Endothelial cell of umbilical vein (primary cell): ENCODE results near the gene CHD6. TPM values are rescaled to one million over a fixed set of nuclear protein-coding genes. Genes with fewer than 3 reads are reported as not detected.

Experiments
- BruUV-seq: library from RNA; stranded (reverse); fragments of 400-500 nt; replicated peaks from 2 replicates; lab custom pipeline; 2021; lab: Mats Ljungman, UMichigan
- CTCF ChIA-PET: fragments of 300-600, 350-600 bp; sonication (Branson Sonifier 250); formaldehyde crosslinking; loops from one replicate; lab custom pipeline; 2021; ENCODE audit warnings: antibody characterized with exemption, inconsistent platforms; lab: Charles Lee
- POLR2A ChIA-PET: fragments of 300-600, 350-600 bp; sonication (Branson Sonifier 250); formaldehyde crosslinking; loops from one replicate; lab custom pipeline; 2021; ENCODE audit warnings: antibody characterized with exemption, inconsistent platforms; lab: Charles Lee
- DNase-seq: peaks from one replicate; pipeline ENCODE4 v3.0.0-alpha.2; 2011; ENCODE audit warnings: low read depth, low spot score
- FAIRE-seq: peaks from 2 replicates; lab custom pipeline; 2011; peaks lifted over from hg19 to GRCh38; lab: Jason Lieb, UNC
- H2AFZ ChIP-seq: 2 replicates; pipeline ENCODE4 v1.6.0; 2012; ENCODE audit warnings: low read depth, low read length, control low read depth, inconsistent platforms
- H3K27ac ChIP-seq: 2 replicates; pipeline ENCODE4 v1.5.1; 2011; ENCODE audit warnings: low read depth, mild to moderate bottlenecking, control low read depth, low read length, moderate library complexity; ENCODE audit not compliant: insufficient read depth
- H3K27me3 ChIP-seq, 2 experiments: 2 replicates each; pipeline versions ENCODE4 v1.6.0 to v1.6.1; 2011; ENCODE audit warnings: low read length in 2 of 2, mixed read lengths in 1 of 2; ENCODE audit not compliant: control insufficient read depth in 2 of 2, insufficient read depth in 2 of 2
- H3K36me3 ChIP-seq, 2 experiments: 2 replicates in 1 of 2; 3 replicates in 1 of 2; pipeline ENCODE4 v1.5.1; 2011; ENCODE audit warnings: low read length in 2 of 2, mild to moderate bottlenecking in 1 of 2, moderate library complexity in 1 of 2; ENCODE audit not compliant: control insufficient read depth in 2 of 2, insufficient read depth in 2 of 2; ENCODE audit errors: extremely low read depth in 1 of 2
- H3K4me1 ChIP-seq: 3 replicates; pipeline ENCODE4 v1.5.1; 2011; ENCODE audit warnings: mild to moderate bottlenecking, low read length; ENCODE audit not compliant: control insufficient read depth, insufficient read depth; ENCODE audit errors: extremely low read depth
- H3K4me2 ChIP-seq: 2 replicates; pipeline ENCODE4 v1.6.1; 2011; ENCODE audit warnings: low read length, control low read depth, mixed read lengths; ENCODE audit not compliant: insufficient read depth
- H3K4me3 ChIP-seq, 3 experiments: fragments of 200-600 bp in 1 of 3; sonication (generic), shearing (Covaris generic) in 1 of 3; replicated peaks in 1 of 3; 2 replicates each; pipeline ENCODE4 v1.5.1; 2011 to 2016; ENCODE audit warnings: control low read depth in 3 of 3, low read length in 3 of 3, mild to moderate bottlenecking in 2 of 3, inconsistent platforms in 1 of 3, low read depth in 1 of 3, moderate library complexity in 1 of 3; ENCODE audit not compliant: insufficient read depth in 1 of 3
- H3K79me2 ChIP-seq: 2 replicates; pipeline ENCODE4 v1.6.0; 2012; ENCODE audit warnings: low read length, inconsistent platforms; ENCODE audit not compliant: control insufficient read depth, insufficient read depth
- H3K9ac ChIP-seq: replicated peaks from 2 replicates; pipeline ENCODE3; 2011; ENCODE audit warnings: low read length, control low read depth; ENCODE audit not compliant: insufficient read depth; ENCODE audit errors: extremely low read depth
- H3K9me1 ChIP-seq: replicated peaks from 3 replicates; pipeline ENCODE4 v1.6.0; 2011; ENCODE audit warnings: mild to moderate bottlenecking, low read length; ENCODE audit not compliant: control insufficient read depth, insufficient read depth; ENCODE audit errors: extremely low read depth
- H3K9me3 ChIP-seq: replicated peaks from 2 replicates; pipeline ENCODE4 v1.5.1; 2012; ENCODE audit warnings: low read length, inconsistent platforms; ENCODE audit not compliant: control insufficient read depth, insufficient read depth
- H4K20me1 ChIP-seq: replicated peaks from 2 replicates; pipeline ENCODE3; 2011; ENCODE audit warnings: mild to moderate bottlenecking, low read length; ENCODE audit not compliant: control insufficient read depth, insufficient read depth; ENCODE audit errors: extremely low read depth
- CTCF ChIP-seq, 2 donors: IDR thresholded peaks; 1 replicate in 1 of 2; 2 replicates in 1 of 2; pipeline ENCODE4 v1.5.1; 2011; ENCODE audit warnings: low read length in 2 of 2, mild to moderate bottlenecking in 2 of 2, moderate library complexity in 2 of 2, control low read depth in 1 of 2, inconsistent platforms in 1 of 2, low read depth in 1 of 2; ENCODE audit not compliant: insufficient read depth in 1 of 2; ENCODE audit errors: extremely low read depth in 1 of 2
- EZH2 ChIP-seq: IDR thresholded peaks from 2 replicates; pipeline ENCODE4 v1.6.1; 2012; ENCODE audit warnings: borderline replicate concordance, low read depth, mild to moderate bottlenecking, moderate library complexity, low read length, inconsistent platforms; ENCODE audit not compliant: severe bottlenecking
- FOS ChIP-seq: IDR thresholded peaks from 2 replicates; pipeline ENCODE4 v1.6.1; 2011; ENCODE audit warnings: mild to moderate bottlenecking, low read length, moderate library complexity, borderline replicate concordance; ENCODE audit not compliant: insufficient read depth
- GATA2 ChIP-seq: IDR thresholded peaks from 2 replicates; pipeline ENCODE4 v1.7.0; 2011; ENCODE audit warnings: low read depth, mild to moderate bottlenecking, moderate library complexity, mixed read lengths, low read length; ENCODE audit not compliant: insufficient read length, insufficient read depth
- JUN ChIP-seq: IDR thresholded peaks from 2 replicates; pipeline ENCODE4 v1.6.1; 2011; ENCODE audit warnings: borderline replicate concordance, low read depth; ENCODE audit not compliant: insufficient read length, insufficient read depth
- MAX ChIP-seq: IDR thresholded peaks from 2 replicates; pipeline ENCODE4 v1.6.1; 2011; ENCODE audit not compliant: insufficient read depth, insufficient read length
- MYC ChIP-seq: IDR thresholded peaks from one replicate; pipeline ENCODE4 v1.6.1; 2011; ENCODE audit warnings: mild to moderate bottlenecking, low read depth, low read length
- POLR2A ChIP-seq: IDR thresholded peaks from 2 replicates; pipeline ENCODE4 v1.6.1; 2012; ENCODE audit warnings: low read depth, mild to moderate bottlenecking, control low read depth, low read length
- POLR2AphosphoS5 ChIP-seq: IDR thresholded peaks from 2 replicates; pipeline ENCODE4 v1.6.1; 2012; ENCODE audit warnings: low read depth, mild to moderate bottlenecking, control low read depth, low read length, moderate library complexity; ENCODE audit not compliant: insufficient read depth
- dilution Hi-C: fragments of 300-500 bp; cut with MboI; formaldehyde crosslinking; loops from one replicate; pipeline ENCODE4 v1.15.0; 2019; ENCODE audit warnings: low sequenced_read_pairs; ENCODE audit not compliant: extremely low pct_ligation_motif_present
- intact Hi-C: fragments of 100-400 bp; cut with micrococcal nuclease; formaldehyde crosslinking; loops from one replicate; pipeline ENCODE4 v1.10.0; 2022
- polyA plus RNA-seq, 4 experiments: library from polyadenylated mRNA; depleted of rRNA in 3 of 4; stranded (reverse) in 3 of 4; unstranded in 1 of 4; fragments of >200 nt; gene quantifications; 2 replicates each; pipeline versions ENCODE4 v1.2.1 to v1.2.3, GENCODE V29; 2011 to 2012; ENCODE audit warnings: missing spikeins in 1 of 4
- total RNA-seq: library from RNA; stranded (reverse); gene quantifications from 2 replicates; pipeline ENCODE4 v1.2.3, GENCODE V29; 2021

The CHD6 gene
- total and polyA plus RNA-seq, 2 donors (not counting 3 experiments of a cell fraction or from before 2014, with no cell fraction given): 7.2 to 33.7 TPM

- no peaks in the 10 kb centered on the region for H3K27me3 ChIP-seq
- ChIA-PET POLR2A (no interaction called here), CTCF (interaction anchor here (1.1 kb wide), 1 partner anchor 273 kb away, joined by 3 read pairs; no protein-coding TSS in a partner anchor)
- no TSS peak for BruUV-seq
- H4K20me1 ChIP-seq: no peaks in the 10 kb centered on the region
- TF ChIP-seq POLR2AphosphoS5 (no peak), EZH2 (no peak), GATA2 (no peak), FOS (no peak), MYC (no peak), JUN (no peak), MAX (no peak), POLR2A (no peak), CTCF (IDR thresholded peaks at IDR 0.05; ENCODE audit: extremely low read depth in 1 of 2, insufficient read depth in 1 of 2, low read depth in 1 of 2, low read length in 2 of 2) (no peak)
- H3K79me2 ChIP-seq: no peaks in the 10 kb centered on the region
- peaks cover 0 to 26% of the 10 kb centered on the region in 2 experiments for H3K36me3 ChIP-seq
- dilution Hi-C loops: no loop called here
- no peak overlapping the region for H3K27ac ChIP-seq
- no peak overlapping the region for H3K4me3 ChIP-seq
- H2AFZ ChIP-seq: no peak overlapping the region
- H3K4me1 ChIP-seq: no peaks in the 10 kb centered on the region
- intact Hi-C loops: no loop called here
- H3K4me2 ChIP-seq: no peak overlapping the region
- H3K9ac ChIP-seq: no peak overlapping the region
- H3K9me3 ChIP-seq: no peaks in the 10 kb centered on the region
- FAIRE-seq (no peak), DNase-seq (no peak)
- no peaks in the 10 kb centered on the region for H3K9me1 ChIP-seq
Measured at GRCh38 chr20:41446456-41446855, 171.7 kb downstream of the CHD6 start.
